HG02870 (cell line): Measurements from ENCODE around the gene ITGA6.

Experiments
- ATAC-seq: cut with Tn5 transposase; IDR thresholded peaks from one replicate; pipeline ENCODE4 v1.9.1; 2021; ENCODE audit warnings: mild to moderate bottlenecking, moderate library complexity; ENCODE audit not compliant: unreplicated experiment

ITGA6 gene

DNA sequence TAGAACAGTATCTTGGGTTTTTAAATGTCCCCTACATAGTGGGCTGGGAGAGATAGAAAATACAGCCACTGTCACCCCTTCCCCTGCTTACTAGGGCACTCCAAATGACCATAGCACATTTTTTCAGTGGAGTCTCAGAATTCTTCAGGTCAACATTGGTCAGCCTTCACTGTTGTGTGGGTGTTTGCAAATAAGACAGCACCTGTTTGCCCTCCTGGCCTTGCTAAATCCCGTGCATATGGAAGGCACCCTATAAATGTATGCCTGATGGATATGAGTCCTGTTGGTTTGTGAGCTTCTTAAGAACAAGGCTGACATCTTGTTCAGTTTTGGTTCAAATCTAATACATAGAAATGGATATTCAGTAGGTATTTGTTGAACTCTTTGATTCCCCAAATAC, 12.5 kb downstream of the ITGA6 start:
- no peak for ATAC-seq

DNA sequence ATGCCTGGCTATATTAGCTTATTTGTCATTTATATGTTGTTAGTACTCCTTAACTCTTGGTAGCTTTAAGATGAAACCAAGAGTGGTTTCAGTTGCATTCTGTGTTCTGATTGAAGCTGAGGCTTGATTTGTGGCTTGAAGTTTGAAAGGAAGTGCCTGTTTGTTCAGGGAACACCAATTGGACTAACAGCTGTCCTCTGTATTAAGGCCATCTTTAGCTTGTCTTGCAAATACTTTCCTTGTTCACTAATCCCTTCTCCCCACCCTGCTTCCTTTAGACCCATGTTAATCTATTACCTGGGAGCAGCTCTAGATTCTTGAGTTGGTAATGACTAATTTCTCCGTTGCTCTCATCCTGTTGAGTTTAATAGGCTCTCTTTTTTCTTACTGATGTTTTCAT, 13.4 kb downstream of the ITGA6 start:
- ATAC-seq = no peak

DNA sequence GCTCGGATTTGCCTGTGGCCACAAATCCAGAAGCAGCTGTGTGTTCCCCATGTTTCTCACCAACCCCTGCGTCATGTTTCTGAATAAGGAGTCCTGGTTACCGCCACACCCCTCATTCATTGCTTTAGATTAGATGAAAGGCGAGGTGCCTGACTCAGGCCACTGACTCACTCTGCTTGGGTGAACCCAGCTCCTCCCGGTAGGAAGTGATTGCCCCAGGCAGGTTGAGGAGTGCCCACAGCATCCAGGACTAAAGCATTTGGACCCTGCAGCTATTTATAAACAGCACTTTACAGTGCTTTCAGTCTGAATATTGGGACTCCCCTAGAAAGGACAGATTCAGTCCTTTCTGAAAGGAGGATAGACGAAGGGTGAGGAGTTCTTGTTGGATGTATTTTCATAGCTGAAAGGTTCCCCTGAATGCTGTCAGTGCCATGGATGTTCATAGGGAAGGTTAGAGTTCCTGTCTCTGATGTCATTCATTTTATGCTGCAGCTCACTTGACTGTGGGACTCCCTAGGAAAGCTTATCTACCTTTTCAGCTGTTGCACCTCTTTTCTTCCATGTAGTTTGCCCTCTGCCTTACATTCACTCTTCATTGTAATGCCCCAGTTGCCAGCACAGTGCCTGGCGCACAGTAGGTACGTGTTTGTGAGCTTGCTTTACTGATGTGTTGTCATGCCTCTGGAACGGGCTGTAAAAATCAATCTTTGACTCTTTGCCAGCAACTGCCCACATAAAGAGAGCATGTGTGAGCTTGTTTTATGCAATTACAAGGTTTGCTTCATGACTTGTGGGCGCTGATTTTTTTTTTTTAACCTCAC, 14.9 kb downstream of the ITGA6 start:
- ATAC-seq = no peak

DNA sequence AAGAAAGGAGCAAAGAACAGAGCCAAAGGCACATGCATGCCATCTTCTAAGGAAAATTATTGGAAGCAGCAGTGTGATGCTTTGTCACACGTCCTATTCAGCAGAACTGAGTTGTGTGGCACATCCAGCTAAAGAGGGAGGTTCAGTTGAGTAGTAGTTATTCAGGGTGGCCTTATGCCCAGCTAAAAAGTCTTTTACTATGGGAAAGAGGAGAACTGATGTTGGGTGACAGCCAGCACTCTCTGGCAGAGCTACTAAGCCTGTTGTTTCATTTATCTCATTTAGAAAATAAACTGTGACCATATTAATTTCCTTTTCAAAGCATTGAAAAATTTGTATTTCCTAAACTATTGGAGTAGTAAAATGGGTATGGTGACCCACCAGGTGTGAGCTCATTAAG, 18.5 kb downstream of the ITGA6 start:
- no peak for ATAC-seq

DNA sequence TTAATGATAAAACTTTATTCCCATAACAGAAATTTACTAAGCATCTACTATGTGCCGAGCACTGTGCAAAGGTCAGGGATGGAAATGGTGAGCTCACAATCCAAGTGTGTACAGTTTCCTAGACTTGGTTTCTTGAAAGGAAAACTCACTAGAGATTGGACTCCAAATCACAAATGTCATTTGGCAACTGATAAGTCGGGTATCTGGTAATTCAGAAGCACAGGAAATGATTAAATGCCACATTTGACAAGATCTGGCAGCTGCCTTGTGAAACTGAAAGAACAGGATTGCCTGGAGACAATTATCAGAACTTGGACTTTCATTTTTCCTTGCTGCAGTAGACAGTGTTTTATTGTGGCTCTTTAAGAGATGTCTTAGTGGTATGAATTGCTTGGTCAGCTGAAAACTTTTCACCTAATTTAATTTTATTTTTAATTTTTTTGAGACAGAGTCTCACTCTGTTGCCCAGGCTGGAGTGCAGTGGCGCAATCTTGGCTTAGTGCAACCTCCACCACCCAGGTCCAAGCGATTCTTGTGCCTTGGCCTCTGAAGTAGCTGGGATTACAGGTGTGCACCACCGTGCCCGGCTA, 19.2 kb downstream of the ITGA6 start:
- no peak for ATAC-seq

DNA sequence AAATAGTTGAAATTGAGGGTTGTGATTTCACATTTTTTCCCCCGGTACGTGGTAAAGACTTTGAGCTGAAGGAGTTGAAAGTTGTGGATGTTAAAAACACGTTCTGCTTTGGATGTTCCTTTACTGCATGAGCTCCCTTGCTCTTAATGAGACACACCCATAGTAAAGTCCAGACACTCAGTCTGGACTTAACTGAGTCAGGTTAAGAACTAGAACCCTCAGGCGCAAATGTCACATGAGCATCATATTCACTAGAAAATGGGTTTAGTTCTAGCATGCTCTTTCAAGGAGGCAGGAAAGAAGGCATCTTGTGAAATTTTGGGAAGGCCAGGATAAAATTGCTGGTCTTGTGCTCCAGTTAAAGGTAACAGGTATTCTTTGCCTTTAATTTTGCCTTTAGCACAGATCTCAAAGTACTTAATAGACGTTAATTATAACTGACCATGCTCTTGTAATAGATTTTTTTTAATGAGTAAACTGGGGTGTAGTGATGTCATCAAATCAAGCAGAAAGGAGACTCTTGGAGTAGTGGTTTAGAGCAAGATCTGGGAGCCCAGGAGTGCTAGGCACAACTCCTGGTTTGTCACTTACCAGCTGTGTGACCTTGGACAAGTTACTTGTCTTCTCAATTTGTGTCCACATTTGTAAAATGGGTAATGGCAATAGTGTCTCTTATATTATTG, 20.6 kb downstream of the ITGA6 start:
- ATAC-seq = no peak

DNA sequence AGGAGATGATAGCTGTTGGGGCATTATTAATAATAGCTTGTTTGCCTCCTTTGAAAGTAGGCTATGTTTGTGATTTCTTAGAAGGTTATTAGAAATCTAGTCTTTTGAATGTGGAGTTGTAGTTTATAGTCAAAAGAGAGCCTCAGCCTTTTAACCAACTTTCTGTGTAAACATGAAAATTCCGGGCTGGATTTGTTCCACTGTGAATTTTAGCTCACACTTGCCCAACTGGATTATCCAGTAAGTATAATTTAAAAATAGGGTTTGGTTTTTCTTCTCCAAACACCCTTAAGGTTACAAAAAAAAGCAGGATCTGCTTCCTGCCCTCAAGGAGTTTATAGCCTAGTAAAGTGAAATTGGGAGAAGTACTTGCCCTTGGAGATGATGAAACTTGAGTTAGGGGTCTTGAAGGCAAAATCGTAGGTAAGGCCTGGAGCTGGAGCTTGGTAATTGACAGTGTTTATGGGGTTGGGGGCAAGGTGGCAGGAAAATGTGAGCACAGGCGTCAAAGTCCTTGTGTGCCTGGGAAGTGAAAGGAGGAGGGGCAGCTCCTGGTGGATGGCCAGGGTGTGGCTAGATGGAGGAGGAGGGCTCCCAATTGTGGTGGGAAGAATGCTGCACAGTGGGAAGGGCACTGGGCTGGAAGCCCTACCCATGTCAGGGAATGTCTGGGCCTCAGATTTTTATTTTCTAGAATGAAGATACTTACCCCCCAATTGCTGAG, 21.3 kb downstream of the ITGA6 start:
- no peak for ATAC-seq

DNA sequence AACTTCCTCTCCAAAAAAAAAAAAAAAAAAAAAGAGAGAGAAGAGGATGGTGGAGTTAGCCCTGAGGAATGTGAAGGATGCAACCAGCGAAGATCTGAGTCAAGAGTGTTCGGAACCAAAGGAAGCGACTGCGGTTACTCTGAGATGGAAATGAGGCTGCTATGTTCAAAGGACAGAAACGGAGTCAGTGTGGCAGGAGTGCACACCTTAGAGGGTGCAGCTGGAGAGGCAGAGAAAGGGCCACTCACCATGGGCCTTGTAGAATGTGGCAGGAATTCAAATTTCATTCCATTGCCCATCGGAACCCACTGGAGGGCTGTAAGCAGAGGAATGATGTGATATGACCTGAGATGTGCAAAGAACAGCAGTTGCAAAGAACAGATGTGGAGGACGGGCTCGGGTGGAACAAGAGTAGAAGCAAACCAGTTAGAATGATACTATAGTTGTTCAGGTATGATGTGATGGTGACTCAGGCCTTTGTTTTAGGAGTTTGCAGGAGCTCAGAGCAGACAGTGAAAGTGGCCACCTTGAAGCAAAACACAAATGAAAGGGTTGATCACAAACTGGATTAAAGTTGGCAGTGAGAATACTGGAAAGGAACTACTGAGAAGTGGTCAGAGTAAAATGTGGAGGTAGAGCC, 22.6 kb downstream of the ITGA6 start:
- no peak for ATAC-seq

DNA sequence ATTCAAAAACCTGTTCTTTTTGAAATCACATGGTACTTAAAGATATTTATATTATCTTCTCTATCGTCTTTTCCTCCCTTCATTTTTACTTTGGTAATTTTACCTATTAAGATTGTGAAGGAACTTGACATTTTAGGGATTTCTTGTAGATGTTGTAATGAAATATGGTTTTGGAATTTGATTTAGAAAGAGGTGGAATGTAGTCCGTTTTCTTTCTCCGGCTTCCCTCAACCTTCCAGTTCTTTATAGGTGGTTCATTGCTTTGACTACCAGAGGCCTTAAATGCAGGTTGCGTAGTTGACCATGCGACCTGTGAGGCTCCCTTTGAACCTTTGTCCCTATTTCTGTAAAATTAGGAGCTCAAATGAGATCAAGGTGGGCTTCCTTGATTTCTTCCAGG, 24.5 kb downstream of the ITGA6 start:
- no peak for ATAC-seq

DNA sequence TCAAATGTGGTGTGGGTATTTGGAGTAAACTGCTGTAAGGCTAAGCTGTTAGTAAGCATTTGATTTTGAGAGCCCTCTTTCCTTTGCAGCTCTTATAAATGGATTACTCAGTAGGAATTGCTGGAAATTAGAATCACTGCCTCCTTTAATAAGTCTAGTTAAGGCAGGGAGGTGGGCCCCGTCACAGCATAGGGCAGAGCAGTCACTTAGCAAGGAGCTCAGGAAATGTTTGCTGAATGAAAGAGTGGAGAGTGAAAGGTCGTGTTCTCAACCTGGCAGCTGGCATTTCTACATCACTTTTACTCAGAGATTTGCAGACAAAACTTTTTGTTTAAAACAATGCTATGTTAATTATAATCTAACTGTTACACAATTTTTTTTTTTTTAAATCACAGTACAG, 25.5 kb downstream of the ITGA6 start:
- ATAC-seq = no peak

DNA sequence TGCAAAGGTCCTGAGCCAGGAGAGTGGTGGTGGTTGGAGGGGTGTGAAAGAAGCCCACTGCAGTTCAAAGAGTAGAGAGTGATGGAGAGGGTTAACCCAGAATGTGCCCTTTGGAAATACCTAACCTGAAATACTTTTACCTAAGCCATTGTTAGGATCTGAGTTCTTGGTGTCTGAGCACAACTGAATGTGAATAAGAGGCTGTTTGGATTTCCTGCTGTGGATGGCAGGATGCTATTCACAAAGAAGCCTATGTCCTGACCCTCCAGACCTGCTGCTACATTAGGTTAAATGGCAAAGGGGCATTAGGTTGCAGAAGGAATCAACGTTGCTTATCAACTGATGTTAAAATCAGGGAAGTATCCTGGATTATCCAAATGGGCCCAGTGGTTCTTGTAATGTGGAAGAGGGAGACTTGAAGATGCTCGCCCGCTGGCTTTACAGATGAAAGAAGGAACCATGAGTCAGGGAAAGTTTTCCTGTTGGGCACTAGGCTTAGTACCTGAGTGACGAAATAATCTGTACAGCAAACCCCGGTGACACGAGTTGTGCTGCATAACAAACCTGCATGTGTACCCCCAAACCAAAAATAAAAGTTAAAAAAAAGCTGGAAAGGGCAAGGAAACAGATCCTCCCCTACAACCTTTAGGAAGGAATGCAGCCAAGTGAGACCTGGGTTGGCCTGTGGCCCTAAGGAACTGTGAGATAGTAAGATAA, 27.2 kb downstream of the ITGA6 start:
- ATAC-seq = no peak

DNA sequence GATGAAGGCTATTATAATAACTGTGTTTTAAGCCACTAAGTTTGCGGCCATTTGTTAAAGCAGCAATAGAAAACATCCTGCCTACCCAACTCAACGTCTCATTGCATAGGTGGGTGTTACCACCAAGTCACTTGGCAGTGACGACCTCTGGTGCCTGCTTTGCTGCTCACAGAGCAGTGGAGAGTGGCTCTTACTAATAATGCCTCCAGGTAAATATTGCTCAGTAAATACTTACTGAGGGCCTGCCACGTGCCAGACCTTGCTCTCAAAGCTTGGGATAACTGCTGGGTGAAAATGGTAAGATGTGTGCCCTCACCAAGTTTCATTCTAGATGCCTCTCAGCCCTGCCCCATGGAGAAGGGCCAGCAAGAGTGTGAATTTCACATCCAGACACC, 27.7 kb downstream of the ITGA6 start:
- ATAC-seq = no peak

DNA sequence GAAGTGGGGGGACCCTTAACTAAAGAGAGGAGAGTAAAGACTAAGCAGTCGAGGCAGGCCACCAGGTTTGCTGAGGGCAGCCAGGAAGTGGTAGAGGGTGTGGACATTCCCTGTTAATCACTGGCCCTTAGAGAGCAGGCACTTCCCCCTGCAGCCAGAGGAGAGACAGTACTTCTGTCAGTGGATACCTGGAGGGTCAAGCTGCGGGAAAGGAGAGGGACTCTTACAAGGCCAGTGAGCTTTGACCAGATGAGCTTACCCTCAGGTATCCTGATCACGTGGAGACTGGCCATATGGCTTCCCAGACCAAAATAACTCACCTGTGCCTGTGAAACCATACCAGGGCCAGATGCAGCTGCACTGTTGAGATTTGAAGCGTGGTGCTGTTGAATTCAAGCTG, 28.6 kb downstream of the ITGA6 start:
- no peak for ATAC-seq

DNA sequence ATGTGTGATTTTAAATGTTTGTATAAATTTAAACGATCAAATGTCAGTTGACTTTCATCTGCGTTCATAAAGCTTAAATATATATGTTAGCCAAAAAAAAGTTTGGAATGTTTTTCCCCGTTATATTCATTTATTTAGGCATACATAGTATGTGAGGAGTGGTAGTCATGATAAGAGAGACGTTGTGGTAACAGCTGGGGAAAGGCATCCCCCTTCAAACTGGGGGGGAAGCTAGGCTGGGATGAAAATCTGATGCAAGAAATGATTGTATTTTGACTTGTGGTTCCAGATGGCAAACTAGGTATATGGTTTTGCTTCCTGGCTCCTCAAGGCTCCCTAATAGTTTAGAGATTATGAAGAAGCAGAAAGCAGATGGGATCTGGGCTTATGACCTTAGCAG, 30.1 kb downstream of the ITGA6 start:
- no peak for ATAC-seq

DNA sequence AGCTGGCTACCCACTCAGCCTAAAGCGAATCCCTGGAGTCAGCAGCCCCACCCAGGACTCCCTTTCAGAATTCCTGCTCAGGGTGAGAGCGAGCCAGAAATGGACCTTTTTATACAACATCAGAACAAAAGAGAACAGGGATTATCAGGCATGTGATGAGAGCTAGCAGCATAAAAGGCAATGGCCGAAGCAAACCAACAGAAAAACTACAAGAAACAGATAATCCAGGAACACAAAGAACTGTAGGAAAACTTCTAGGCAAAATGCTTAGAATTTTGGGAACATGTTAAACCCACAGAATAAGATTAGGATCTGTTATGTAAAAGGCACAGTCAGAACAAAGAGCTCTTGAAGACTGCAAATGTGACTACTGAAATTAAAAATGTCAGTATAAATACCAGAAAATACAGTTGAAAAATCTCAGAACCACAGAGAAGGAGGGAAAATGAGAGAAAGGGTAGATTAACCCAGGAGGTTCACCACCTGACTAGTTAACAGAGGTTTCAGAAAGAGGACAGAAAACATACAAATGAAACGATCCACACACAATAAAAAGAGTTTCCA, 31.3 kb downstream of the ITGA6 start:
- no peak for ATAC-seq

DNA sequence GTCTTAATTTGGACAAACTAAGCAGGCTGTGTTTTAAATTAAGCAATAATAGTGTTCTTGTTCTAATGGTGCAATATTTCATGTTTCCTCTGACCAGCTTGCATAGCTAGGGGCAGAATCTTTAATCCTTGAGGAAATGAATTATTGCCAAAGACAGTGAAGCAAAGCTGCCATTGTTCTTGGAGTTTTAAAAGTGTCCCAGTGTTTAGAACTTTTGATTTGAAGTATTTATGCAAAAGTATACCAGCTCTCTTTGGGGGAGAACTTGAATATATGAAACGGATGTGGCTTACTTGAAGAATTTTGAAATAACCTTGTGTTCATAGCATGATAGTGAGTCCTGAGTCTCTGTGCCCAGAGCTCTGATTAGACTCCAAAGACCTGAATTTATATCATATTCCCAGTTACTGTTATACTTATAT, 33.4 kb downstream of the ITGA6 start:
- ATAC-seq = no peak

DNA sequence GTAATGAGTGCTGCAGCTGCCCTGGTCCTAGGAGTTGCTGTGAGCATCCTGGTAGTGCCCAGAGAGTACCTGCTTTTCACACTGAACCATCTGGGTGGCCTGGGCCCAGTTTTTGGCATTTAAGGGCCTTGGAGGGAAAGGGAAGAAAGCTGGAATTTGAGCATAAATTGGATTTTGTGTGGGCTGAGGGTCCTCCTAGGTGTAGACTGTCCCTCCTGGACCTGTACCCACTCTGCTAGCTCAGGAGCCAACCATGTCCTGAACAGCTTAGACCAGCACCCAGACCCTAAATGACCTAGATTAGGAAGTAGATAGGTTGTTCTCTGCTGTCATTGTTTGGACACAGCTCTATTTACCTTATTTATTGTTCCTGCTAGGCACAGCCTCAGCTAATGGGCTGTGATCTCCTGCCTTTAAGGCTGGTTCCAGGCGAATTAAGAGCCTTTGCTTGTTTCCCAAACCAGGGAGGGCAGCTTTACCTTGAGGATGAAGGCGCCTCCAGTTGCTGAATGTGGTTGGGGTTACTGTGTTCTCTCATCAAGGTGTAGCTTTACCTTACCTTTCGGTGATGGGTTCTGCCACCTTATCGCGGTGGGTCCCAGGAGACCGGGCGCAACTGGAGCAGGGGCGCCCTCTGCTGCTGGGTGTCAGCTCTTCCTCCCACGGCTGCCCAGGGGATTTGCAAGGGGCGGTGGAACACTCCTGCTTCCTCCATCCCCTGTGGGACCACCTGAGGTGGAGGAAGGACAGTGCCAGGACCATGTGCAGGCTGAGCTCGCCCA, 34.4 kb downstream of the ITGA6 start:
- ATAC-seq = no peak

DNA sequence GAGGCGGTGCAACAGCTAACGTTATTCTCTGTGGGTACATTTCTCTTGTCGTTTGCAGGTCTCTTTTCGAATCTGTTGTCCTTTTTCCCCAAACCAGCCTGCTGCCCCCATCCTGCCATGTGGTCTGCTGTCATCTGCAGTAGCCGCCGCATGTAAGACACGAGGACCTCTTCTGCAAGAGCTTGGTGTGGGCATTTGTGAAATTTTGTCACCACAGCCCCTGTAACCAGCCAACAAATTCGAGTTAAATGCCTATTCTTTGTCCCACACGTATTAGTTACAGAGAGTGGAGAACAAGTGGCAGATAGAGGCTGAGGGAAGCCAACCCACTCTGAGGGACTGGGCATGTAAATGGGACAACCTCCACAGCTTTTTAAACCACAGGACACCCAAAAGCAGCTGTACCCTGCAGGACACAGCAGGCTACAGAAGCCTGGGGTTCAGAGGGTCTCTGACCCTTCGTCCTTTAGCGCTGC, 35.0 kb downstream of the ITGA6 start:
- no peak for ATAC-seq

DNA sequence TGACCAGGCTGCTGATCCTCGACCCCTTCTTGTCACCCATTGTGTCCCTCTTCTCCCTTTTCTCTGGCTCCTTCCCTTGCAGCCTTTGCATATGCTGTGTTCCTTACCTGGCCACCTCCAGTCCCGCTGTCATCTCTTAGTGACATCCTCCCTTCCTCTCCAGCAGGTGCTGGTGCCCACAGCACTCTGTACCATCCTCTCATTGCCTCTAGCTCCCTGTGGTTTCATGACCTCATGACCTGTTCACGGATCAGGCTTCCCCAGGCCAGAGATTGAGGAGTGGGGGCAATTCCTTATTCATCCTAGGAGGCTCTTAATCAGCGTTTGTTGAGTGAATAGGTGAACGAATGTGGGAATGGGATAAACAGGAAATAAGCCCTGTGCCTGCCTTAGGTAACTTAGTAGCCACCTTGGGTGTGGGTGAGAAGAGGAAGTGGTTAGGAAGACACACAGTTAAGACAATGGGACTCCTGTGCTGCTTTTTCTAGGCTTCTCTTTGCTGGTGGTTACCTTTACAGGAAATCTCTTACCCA, 35.5 kb downstream of the ITGA6 start:
- ATAC-seq = no peak
